SW480 (cell line): ENCODE results near the gene RHOXF2B.
"Not testable (repeated sequence)": the region's sequence is repeated elsewhere in the genome, so short reads cannot be mapped to it uniquely, and the experiment has no call there.

Source experiments
- DNase-seq: peaks from one replicate; pipeline ENCODE4 v3.0.0-alpha.2; 2016; ENCODE audit warnings: low spot score

RHOXF2B gene

GRCh38 chrX:120077590-120077989, at the start of gene RHOXF2B:
Gene RHOXF2B, minus strand, starts transcription at chrX:120077690. Its CDS starts 138 bp downstream, at chrX:120077552.
- DNase-seq = not testable (repeated sequence)

- no peak for DNase-seq
These were observed 48.0 kb upstream of the RHOXF2B start for GRCh38 chrX:120125444-120125843.

GRCh38 chrX:120120223-120120622, 42.7 kb upstream of the RHOXF2B start:
- DNase-seq = no peak

GRCh38 chrX:120115438-120115963, 38.0 kb upstream of the RHOXF2B start, which contains the start of gene RHOXF1:
Gene RHOXF1, minus strand, starts transcription at chrX:120115913. Its CDS starts 51 bp downstream, at chrX:120115862.
- DNase-seq = no peak

- no peak for DNase-seq
These were observed 34.1 kb upstream of the RHOXF2B start for GRCh38 chrX:120111611-120112010.

- no peak for DNase-seq
These were observed 31.9 kb upstream of the RHOXF2B start for GRCh38 chrX:120109378-120109777.

GRCh38 chrX:120104707-120105106, 27.2 kb upstream of the RHOXF2B start:
- DNase-seq = not testable (repeated sequence)

GRCh38 chrX:120101057-120101456, 23.6 kb upstream of the RHOXF2B start:
- not testable (repeated sequence) for DNase-seq

- DNase-seq = no peak
These were observed 12.7 kb upstream of the RHOXF2B start for GRCh38 chrX:120090208-120090607.

GRCh38 chrX:120087289-120088017, 10.0 kb upstream of the RHOXF2B start:
- no peak for DNase-seq

- not testable (repeated sequence) for DNase-seq
These were observed 8.2 kb upstream of the RHOXF2B start for GRCh38 chrX:120085553-120086185.

GRCh38 chrX:120066169-120066568, 11.3 kb downstream of the RHOXF2B start:
- not testable (repeated sequence) for DNase-seq

- not testable (repeated sequence) for DNase-seq
These were observed 34.8 kb downstream of the RHOXF2B start for GRCh38 chrX:120042712-120043111.

- not testable (repeated sequence) for DNase-seq
These were observed 35.2 kb downstream of the RHOXF2B start for GRCh38 chrX:120042247-120042646.

GRCh38 chrX:120040176-120040575, 37.3 kb downstream of the RHOXF2B start:
- DNase-seq = not testable (repeated sequence)

GRCh38 chrX:120039087-120039733, 38.3 kb downstream of the RHOXF2B start:
- DNase-seq = not testable (repeated sequence)

- DNase-seq = no peak
These were observed 40.8 kb downstream of the RHOXF2B start for GRCh38 chrX:120036704-120037103.

GRCh38 chrX:120035522-120036309, 41.8 kb downstream of the RHOXF2B start:
- not testable (repeated sequence) for DNase-seq

GRCh38 chrX:120029354-120029753, 48.1 kb downstream of the RHOXF2B start:
- DNase-seq = no peak

GRCh38 chrX:120023259-120023658, 54.2 kb downstream of the RHOXF2B start:
- no peak for DNase-seq

GRCh38 chrX:120022763-120023162, 54.7 kb downstream of the RHOXF2B start:
- DNase-seq = no peak
